DOHH2 (cell line): ENCODE data around the gene TSHZ2.
A peak's percentile ranks its signal among the peaks of the same experiment; 100 is the strongest.

Experiments used
- H3F3A ChIP-seq: fragments of 200-600 bp; sonication (generic), shearing (Covaris generic); 2 replicates; pipeline ENCODE4 v1.6.0; 2016; ENCODE audit warnings: antibody characterized with exemption, mild to moderate bottlenecking; ENCODE audit not compliant: control insufficient read depth, insufficient read depth
- H3K27ac ChIP-seq: fragments of 200-600 bp; sonication (generic); 2 replicates; pipeline ENCODE4 v1.5.1; 2014; ENCODE audit warnings: low read depth, mild to moderate bottlenecking, low read length, moderate library complexity
- H3K27me3 ChIP-seq: fragments of 200-600 bp; sonication (generic); 2 replicates; pipeline ENCODE4 v1.6.1; 2014; ENCODE audit warnings: mild to moderate bottlenecking, low read length, mixed read lengths; ENCODE audit not compliant: control insufficient read depth
- H3K36me3 ChIP-seq: fragments of 200-600 bp; sonication (generic); 2 replicates; pipeline ENCODE4 v1.6.1; 2014; ENCODE audit warnings: mild to moderate bottlenecking, low read length, moderate library complexity, mixed read lengths; ENCODE audit not compliant: control insufficient read depth
- H3K4me1 ChIP-seq: fragments of 200-600 bp; sonication (generic); 2 replicates; pipeline ENCODE4 v1.6.1; 2014; ENCODE audit warnings: mild to moderate bottlenecking, low read length, mixed read lengths; ENCODE audit not compliant: control insufficient read depth
- H3K4me2 ChIP-seq: fragments of 200-600 bp; sonication (generic); 2 replicates; pipeline ENCODE4 v1.6.0; 2014; ENCODE audit warnings: mild to moderate bottlenecking, low read length, moderate library complexity
- H3K4me3 ChIP-seq: fragments of 200-600 bp; sonication (generic); 2 replicates; pipeline ENCODE4 v1.5.1; 2014; ENCODE audit warnings: mild to moderate bottlenecking, low read length, mixed read lengths
- H3K79me2 ChIP-seq: fragments of 200-600 bp; sonication (generic); 2 replicates; pipeline ENCODE4 v1.6.1; 2014; ENCODE audit warnings: mild to moderate bottlenecking, low read length, mixed read lengths; ENCODE audit not compliant: control insufficient read depth
- H3K9me2 ChIP-seq: fragments of 200-600 bp; sonication (generic); replicated peaks from 2 replicates; pipeline ENCODE4 v1.6.1; 2014; ENCODE audit warnings: mild to moderate bottlenecking, low read length, mixed read lengths; ENCODE audit not compliant: control insufficient read depth
- H3K9me3 ChIP-seq: fragments of 200-600 bp; sonication (generic); 2 replicates; pipeline ENCODE4 v1.6.1; 2014; ENCODE audit warnings: antibody characterized with exemption, low read length, mixed read lengths; ENCODE audit not compliant: control insufficient read depth, insufficient read depth
- H4K20me1 ChIP-seq: fragments of 200-600 bp; sonication (generic); 2 replicates; pipeline ENCODE4 v1.6.0; 2014; ENCODE audit warnings: low read depth, mild to moderate bottlenecking, antibody characterized with exemption, low read length, moderate library complexity; ENCODE audit not compliant: control insufficient read depth, insufficient read depth
- CTCF ChIP-seq: fragments of 200-600 bp; sonication (generic); IDR thresholded peaks from one replicate; pipeline ENCODE4 v1.5.1; 2014; ENCODE audit warnings: antibody characterized with exemption, mild to moderate bottlenecking, low read depth, low read length; ENCODE audit not compliant: poor library complexity, severe bottlenecking
- EZH2phosphoT487 ChIP-seq: fragments of 200-600 bp; sonication (generic); IDR thresholded peaks from 2 replicates; pipeline ENCODE4 v1.6.1; 2017; ENCODE audit warnings: borderline replicate concordance, mild to moderate bottlenecking, antibody characterized with exemption, low read length, moderate library complexity, mixed read lengths

TSHZ2 gene

GRCh38 chr20:53202777-53203176 is 230.6 kb downstream of the TSHZ2 start:
- H3K9me3 ChIP-seq = no peaks in the 10 kb centered on the region
- H3K4me1 ChIP-seq = no peaks in the 10 kb centered on the region
- H3K27me3 ChIP-seq = no peaks in the 10 kb centered on the region
- no peaks in the 10 kb centered on the region for H3F3A ChIP-seq
- H4K20me1 ChIP-seq = no peaks in the 10 kb centered on the region
- H3K79me2 ChIP-seq = no peaks in the 10 kb centered on the region
- no peak overlapping the region for H3K4me3 ChIP-seq
- no peak overlapping the region for H3K27ac ChIP-seq
- no peak overlapping the region for H3K4me2 ChIP-seq
- no peak for TF ChIP-seq EZH2phosphoT487
- no peak for TF ChIP-seq CTCF
- H3K9me2 ChIP-seq = no peaks in the 10 kb centered on the region
- H3K36me3 ChIP-seq = no peaks in the 10 kb centered on the region

- Histone ChIP-seq H3K4me1 (no peaks in the 10 kb centered on the region), H3K79me2 (no peaks in the 10 kb centered on the region), H3K36me3 (no peaks in the 10 kb centered on the region), H3K27me3 (no peaks in the 10 kb centered on the region), H3K27ac (no peak overlapping the region), H3K9me2 (no peaks in the 10 kb centered on the region), H3F3A (no peaks in the 10 kb centered on the region), H3K4me2 (no peak overlapping the region), H3K4me3 (no peak overlapping the region), H4K20me1 (no peaks in the 10 kb centered on the region), H3K9me3 (no peaks in the 10 kb centered on the region)
- no peak for TF ChIP-seq EZH2phosphoT487
- no peak for TF ChIP-seq CTCF
Observed at GRCh38 chr20:53205046-53205445, 232.9 kb downstream of the TSHZ2 start.

- H3K4me3 ChIP-seq = no peak overlapping the region
- TF ChIP-seq CTCF = peak; percentile 59
- no peak for TF ChIP-seq EZH2phosphoT487
- no peaks in the 10 kb centered on the region for H3K9me2 ChIP-seq
- no peaks in the 10 kb centered on the region for H3K9me3 ChIP-seq
- H4K20me1 ChIP-seq = no peaks in the 10 kb centered on the region
- H3K4me1 ChIP-seq = no peaks in the 10 kb centered on the region
- no peaks in the 10 kb centered on the region for H3K79me2 ChIP-seq
- peaks cover 2% of the 10 kb centered on the region; the same call in 1 of the 2 replicates for H3K27me3 ChIP-seq
- H3F3A ChIP-seq = no peaks in the 10 kb centered on the region
- H3K27ac ChIP-seq = no peak overlapping the region
- no peak overlapping the region for H3K4me2 ChIP-seq
- H3K36me3 ChIP-seq = no peaks in the 10 kb centered on the region
Observed at GRCh38 chr20:53208110-53208832, 236.1 kb downstream of the TSHZ2 start.
